Iris pigment epithelial cell (primary cell): ENCODE data around the gene MID1.

Experiments
- DNase-seq: peaks from one replicate; pipeline ENCODE4 v3.0.0-alpha.2; 2011; ENCODE audit warnings: low read depth

The MID1 gene

DNA sequence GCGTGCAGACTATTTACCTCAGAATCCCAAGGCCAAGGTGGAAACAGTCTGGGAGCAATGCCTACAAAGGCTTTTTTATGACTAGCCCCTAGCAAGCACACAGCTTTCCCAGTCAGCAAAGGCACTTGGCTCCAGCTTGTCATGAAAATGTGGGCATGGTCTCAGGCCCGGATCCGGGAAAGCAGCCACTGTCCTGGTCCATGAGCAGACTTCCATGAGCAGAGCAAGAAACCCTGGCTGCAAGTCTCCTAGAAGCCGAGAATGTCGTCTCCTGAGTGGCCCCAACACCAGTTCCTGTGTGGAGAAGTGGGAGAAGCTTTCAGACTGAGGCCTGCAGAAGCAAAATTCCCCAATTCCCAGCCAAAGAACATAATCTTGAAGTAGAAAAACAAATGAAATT lies 190.5 kb downstream of the MID1 start:
- no peak for DNase-seq

DNA sequence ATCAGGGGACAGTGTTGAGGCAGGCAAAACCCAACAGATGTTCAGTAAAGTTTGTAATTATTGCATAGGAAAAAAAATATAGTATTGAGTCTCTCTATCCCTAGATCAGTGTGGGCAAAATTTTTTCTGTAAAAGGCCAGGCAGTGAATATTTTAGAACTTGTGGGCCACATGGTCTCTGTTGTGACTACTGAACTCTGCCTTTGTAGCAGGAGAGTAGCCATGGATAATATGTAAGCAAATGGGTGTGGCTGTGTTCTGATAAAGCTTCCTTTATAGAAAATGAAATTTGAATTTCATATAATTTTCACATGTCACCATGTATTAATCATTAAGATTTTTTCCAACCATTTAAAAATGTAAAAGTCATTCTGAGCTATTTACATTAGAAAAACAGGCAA lies 193.1 kb downstream of the MID1 start:
- no peak for DNase-seq

DNA sequence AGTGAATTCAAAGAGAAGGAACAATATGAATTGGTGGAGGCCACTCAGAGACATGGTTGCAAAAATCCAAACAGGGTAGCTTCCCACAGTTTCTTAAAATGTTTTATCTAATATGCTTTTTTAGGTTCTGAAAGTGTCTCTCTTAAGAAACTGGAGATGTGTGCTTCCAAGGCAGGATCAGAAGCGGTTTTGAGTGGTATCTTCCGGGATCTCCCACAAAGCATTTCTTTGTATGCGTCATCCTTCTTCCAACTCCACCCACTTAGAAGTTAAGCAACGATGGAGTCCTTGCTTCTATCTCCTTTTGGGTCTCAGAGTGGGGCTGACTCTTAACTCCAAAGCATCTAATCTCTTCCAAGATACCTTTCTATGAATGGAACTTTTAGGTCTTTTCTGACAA lies 196.7 kb downstream of the MID1 start:
- no peak for DNase-seq

DNA sequence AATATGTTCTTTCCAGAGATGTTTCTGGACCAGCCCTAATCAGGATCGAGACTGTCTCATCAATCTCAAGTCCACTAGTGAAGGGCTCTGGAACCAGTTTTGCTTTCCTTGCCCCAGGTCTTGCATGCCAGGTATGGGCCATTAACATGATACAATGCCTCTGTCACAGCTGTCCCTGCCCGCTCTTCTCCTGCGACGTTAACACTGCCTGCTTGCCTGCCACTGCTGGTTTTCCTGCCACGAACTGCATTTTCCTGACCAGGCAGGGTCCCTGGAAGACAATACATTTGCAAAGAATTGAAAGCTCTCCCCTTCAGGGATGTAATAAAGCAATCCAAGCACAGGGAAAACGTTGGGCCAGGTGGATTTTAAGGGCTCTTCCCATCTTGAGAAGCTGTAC lies 200.3 kb downstream of the MID1 start:
- no peak for DNase-seq

DNA sequence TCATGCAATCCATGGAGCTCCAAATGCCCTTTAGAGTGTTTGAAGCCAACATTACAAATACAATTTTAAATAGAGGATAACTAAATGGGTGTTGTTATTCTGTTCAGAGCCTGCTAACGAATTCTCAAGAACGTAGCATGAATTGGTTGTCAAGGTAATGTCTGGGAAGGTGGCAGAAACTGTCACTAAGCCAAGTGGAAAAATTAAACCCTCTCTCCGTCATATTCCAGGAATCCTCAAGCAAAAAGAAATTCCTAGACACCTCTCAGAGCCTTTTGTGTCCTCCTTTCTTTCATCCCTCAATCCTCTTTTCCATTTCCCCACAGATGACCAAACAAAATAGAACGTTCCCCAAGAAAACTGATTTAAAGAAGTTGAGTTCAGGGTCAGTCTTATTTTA lies 204.0 kb downstream of the MID1 start:
- no peak for DNase-seq

DNA sequence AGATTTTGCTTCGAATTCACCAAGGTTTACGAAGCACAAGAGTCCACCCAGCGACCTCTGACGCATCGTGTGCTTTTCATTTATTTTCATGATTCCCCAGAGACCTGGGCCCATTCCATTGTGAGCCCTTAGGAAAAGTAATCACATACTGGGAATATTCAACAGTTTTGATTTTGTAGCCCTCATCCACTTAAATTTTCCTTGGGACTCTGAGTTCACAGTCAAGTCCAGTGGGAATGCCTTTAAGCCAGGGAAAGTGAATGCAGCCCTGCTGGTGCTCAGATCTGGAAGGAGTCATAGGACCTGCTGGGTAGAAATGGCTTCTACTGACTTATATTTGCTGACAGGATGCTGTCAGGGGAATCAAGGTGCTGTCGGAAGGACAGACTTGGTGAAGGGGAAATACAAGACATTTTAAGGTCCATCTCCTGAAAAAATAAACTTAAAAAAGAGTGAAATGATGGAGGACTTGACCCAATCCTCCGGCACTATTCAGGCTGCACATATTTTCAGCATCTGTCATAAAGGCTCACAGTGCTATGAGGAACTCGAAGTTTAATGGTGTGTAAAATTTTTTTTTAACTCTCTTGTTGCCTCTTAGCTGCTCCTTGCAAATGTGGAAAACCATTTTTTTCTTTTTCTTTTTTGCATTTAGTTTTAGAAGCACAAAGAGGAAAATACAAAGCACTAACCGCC lies 204.9 kb downstream of the MID1 start:
- peak; percentile 55 for DNase-seq

DNA sequence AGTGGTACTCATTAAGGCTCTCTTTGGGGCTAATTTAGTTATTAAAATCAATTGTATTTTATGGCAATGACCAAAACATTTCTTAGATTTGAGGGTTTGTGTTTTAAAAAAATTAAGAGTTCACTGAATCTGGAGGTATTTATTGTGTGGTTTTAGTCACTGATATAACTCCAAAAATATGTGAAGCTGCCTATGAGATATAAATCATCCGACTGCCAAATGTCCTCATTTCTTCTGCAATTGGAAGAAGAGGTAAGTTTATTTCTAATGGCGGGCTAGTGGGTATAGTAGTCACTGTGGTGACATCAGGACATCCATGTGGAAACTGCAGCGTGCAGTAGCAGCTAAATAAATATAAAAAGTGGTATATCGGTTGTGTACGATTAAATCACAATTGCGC lies 205.5 kb downstream of the MID1 start:
- DNase-seq = peak; percentile 60

DNA sequence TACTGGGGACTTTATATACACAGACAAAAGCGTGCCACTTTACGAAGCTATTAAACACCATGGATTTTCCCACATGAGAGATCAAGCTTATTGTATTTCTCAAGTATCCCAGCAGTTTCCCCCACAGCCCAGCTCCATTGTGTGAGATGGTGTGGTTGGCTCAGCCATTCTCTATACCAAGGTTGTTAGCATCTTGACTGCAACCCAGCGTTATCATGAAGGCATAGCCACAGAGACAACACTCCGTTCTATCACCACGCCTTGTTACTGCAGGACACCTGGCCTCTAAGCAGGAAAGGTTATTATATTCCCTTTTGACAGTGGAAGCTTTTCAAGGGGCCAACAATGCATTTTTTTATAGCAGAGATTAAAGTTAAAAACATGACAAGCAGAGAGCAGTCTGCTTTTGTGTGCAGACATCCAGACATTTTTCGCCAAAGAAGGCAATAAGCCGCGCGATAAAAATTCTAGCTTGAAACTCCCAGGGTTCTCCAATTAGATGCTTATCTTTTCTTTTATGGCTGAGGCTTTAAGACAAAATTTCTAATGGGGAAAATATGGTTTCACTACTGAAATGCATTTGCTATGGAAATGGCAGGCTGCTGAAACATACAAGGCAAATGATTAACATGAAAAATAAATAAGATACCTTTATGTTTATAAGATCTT lies 206.1 kb downstream of the MID1 start:
- DNase-seq = no peak

DNA sequence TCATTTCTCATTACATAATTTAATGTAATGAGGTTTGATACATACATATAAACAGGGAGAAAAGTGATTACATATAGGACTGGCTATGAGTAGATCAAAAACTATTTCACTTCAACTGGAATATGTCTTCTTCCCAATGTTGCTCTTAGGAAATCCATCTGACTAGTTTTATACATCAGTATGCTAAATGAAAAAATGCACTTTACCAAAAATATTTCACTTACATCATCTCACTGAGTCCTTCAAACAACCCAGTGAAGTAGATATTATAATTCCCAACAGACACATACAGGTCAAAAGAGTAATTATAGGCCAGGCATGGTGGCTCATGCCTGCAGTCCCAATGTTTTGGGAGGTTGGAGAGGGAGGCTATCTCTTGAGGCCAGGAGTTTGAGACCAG lies 215.9 kb downstream of the MID1 start:
- DNase-seq = peak; percentile 47

DNA sequence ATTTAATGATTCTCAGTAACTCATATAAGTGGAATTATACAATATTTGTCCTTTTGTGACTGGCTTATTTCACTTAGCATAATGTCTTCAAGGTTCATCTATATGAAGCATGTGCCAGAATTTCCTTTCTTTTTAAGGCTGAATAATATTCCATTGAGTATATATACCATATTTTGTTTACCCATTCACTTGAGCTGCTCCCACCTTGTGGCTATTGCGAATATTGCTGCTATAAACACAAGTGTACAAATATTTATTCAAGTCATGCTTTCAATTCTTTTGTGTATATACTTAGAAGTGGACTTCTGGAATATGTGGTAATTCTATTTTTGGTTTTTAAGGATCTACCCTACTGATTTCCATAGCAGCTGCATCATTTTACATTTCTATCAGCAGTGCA lies 219.1 kb downstream of the MID1 start:
- DNase-seq = peak; percentile 24

DNA sequence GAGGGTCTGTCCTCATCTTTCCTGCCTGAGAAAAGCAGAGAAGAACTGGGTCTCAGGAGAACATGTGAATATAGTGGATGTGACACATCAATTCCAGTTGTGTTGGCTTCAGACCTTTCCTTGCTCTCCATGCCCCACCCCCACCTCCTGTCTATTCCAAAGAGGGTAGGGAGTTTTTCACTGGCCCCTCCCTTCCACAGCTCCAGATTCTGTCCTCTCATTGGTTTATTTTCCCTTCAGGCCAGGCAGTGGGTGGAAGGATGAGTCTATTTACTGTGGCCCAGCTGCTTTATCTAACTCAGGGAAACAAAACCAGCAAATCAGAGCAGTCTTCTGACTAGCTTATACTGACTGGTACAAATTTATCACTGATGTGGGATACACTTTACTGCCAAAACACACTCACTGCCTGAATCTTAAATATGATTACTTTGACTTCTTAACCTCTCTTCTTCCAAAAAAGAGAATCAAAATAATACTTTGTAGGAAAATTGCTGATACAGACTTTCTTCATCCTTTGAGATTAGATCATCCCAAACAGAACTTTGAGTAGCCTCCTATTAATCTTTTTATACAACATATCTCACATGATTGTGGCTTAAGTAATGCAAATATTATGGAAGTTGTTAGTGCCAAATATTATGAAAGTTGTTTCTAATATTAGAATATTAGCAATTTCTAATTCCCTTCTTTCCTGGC lies 221.2 kb downstream of the MID1 start:
- no peak for DNase-seq

DNA sequence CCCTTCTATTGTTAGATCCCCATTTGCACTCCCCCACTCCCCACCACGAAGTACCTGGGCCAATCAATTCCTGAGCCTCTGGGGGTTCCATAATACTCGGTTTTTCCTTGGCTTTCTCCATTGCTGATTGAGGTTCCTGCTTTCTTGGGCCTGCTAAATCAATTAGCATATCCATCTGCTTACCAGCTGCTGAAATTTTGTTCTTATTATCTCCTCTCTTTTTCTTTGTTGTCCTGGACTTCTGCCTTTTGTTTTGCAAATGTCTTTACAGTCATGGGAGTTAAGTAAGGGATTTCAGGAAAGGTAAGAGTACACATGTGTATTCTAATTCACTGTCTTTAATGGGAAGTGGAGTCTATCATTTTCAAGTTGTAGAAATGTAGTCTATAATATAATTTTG lies 222.2 kb downstream of the MID1 start:
- no peak for DNase-seq

DNA sequence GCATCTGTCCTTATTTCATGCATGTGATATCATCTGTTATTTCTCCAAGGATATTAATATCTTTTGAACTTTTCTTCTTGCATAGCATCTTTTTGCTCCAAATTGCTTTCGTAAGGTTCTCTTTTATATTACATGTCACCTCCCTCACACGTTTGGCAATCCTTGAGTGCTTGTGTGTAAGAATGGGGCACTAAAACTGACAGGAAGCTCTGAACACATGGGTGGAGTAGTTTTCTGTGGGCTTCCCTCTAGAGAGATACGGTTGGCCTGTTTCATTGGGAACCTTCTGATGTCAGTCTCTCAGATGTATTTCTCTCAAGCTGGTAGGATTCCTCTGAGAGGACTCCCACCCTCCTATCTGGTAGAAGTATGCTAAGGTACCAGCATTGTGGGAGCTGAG lies 223.0 kb downstream of the MID1 start:
- no peak for DNase-seq

DNA sequence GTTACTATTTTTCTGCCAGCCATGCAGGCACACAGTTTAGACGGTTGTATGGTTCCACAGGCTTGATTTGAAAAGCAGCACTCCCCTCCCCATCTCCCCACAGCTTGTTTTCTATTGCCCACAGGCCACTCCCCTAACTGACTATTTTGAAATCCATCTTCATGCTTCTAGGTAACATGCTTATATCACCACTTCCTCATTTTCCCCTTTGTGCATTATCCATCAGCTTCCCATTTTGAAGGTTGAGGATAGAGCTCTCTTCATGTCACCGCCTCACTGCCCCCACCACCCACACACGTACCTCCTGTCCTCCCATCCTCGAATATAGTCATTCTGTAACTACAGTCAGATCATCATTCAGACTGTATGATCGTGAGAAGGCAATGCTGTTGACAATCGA lies 224.7 kb downstream of the MID1 start:
- no peak for DNase-seq
